ENCODE measurements around the gene ACTG2.
"Not testable (repeated sequence)": the region's sequence is repeated elsewhere in the genome, so short reads cannot be mapped to it uniquely, and the experiment has no call there.

The ACTG2 gene

GRCh38 chr2:73938718-73939352 lies 46.0 kb downstream of the ACTG2 start:
- TF ChIP-seq CTCF (IDR thresholded peaks at IDR 0.05; ENCODE audit: control extremely low read depth, extremely low read depth, low read depth, missing control alignments), result no peak
- CTCF ChIA-PET, result interaction anchor here (0.7 to 2.6 kb wide), 10 partner anchors 9 to 63 kb away, joined by 3 to 7 read pairs (median 4); no protein-coding TSS in a partner anchor
- POLR2A ChIA-PET, result no interaction called here
- DNase-seq (ENCODE audit: extremely low spot score), result no peak

- DNase-seq (ENCODE audit: extremely low spot score), result no peak
- ChIA-PET POLR2A (no interaction called here), CTCF (interaction anchor here (0.7 to 2.6 kb wide), 7 partner anchors 10 to 62 kb away, joined by 3 to 7 read pairs (median 4); no protein-coding TSS in a partner anchor)
- TF ChIP-seq CTCF (IDR thresholded peaks at IDR 0.05; ENCODE audit: control extremely low read depth, extremely low read depth, low read depth, missing control alignments), result peak; percentile 6
These were observed 46.6 kb downstream of the ACTG2 start for GRCh38 chr2:73939419-73939818.

- POLR2A ChIA-PET; CTCF ChIA-PET; DNase-seq (ENCODE audit: extremely low spot score): not testable (repeated sequence)
These were observed 47.3 kb downstream of the ACTG2 start for GRCh38 chr2:73940066-73940465.

GRCh38 chr2:73942664-73943063 lies 49.9 kb downstream of the ACTG2 start:
- CTCF ChIA-PET, result no interaction called here
- TF ChIP-seq CTCF (IDR thresholded peaks at IDR 0.05; ENCODE audit: control extremely low read depth, extremely low read depth, low read depth, missing control alignments), result no peak
- DNase-seq (ENCODE audit: extremely low spot score), result no peak

GRCh38 chr2:73944714-73945113 lies 51.9 kb downstream of the ACTG2 start:
- CTCF ChIA-PET, result interaction anchor here (1.0 to 2.1 kb wide), 7 partner anchors 10 to 176 kb away, joined by 3 to 7 read pairs (median 4); partner anchors contain the start of gene STAMBP
- POLR2A ChIA-PET, result no interaction called here
- no peak for TF ChIP-seq CTCF (IDR thresholded peaks at IDR 0.05; ENCODE audit: control extremely low read depth, extremely low read depth, low read depth, missing control alignments)
- DNase-seq (ENCODE audit: extremely low spot score), result peak; percentile 42

More at GRCh38 chr2:73942664-73943063, 49.9 kb downstream of the ACTG2 start:
- POLR2A ChIA-PET, result no interaction called here

- ChIA-PET POLR2A (no interaction called here), CTCF (interaction anchor here (0.8 to 1.4 kb wide), 3 partner anchors 11 to 41 kb away, joined by 3 read pairs; no protein-coding TSS in a partner anchor)
- TF ChIP-seq CTCF (IDR thresholded peaks at IDR 0.05; ENCODE audit: control extremely low read depth, extremely low read depth, low read depth, missing control alignments), result no peak
- DNase-seq (ENCODE audit: extremely low spot score), result no peak
These were observed 53.4 kb downstream of the ACTG2 start for GRCh38 chr2:73946215-73946614.

GRCh38 chr2:73946666-73947065 lies 53.9 kb downstream of the ACTG2 start:
- DNase-seq (ENCODE audit: extremely low spot score), result no peak
- POLR2A ChIA-PET, result no interaction called here
- TF ChIP-seq CTCF (IDR thresholded peaks at IDR 0.05; ENCODE audit: control extremely low read depth, extremely low read depth, low read depth, missing control alignments), result no peak
- CTCF ChIA-PET, result interaction anchor here (0.8 to 0.9 kb wide), 2 partner anchors 11 to 41 kb away, joined by 3 read pairs; no protein-coding TSS in a partner anchor

All from GM10248 (cell line).